GM12878 (cell line): ENCODE results near the gene PML. TPM values are rescaled to one million over a fixed set of nuclear protein-coding genes. Genes with fewer than 3 reads are reported as not detected.
"Not testable (repeated sequence)": the region's sequence is repeated elsewhere in the genome, so short reads cannot be mapped to it uniquely, and the experiment has no call there.

ENCODE experiments used
- ATAC-seq: fragments of 200-7000 bp; cut with Tn5 transposase; 3 replicates; pipeline ENCODE4 v1.9.1; 2020; ENCODE audit warnings: mild to moderate bottlenecking, moderate library complexity
- BruUV-seq: library from RNA; stranded (reverse); fragments of 400-500 nt; replicated peaks from 2 replicates; lab custom pipeline; 2021; lab: Mats Ljungman, UMichigan
- CTCF ChIA-PET: fragments of 300-600 bp; sonication (Branson Sonifier 250); formaldehyde crosslinking; extraction: SDS; loops from one replicate; lab custom pipeline; 2021; ENCODE audit warnings: inconsistent platforms; lab: Yijun Ruan, JAX
- POLR2A ChIA-PET: fragments of 350-600 bp; formaldehyde crosslinking; extraction: SDS; loops from one replicate; lab custom pipeline; 2021; ENCODE audit warnings: inconsistent platforms; lab: Charles Lee
- RAD21 ChIA-PET: fragments of 300-600 bp; sonication (Branson Sonifier 250); formaldehyde crosslinking; loops from one replicate; lab custom pipeline; 2023; ENCODE audit warnings: antibody characterized with exemption; ENCODE audit not compliant: unreplicated experiment; lab: Charles Lee
- SMC1A ChIA-PET: fragments of 300-600 bp; sonication (Branson Sonifier 250); formaldehyde crosslinking; loops from one replicate; lab custom pipeline; 2023; ENCODE audit not compliant: unreplicated experiment, uncharacterized antibody; lab: Charles Lee
- DNase-seq: peaks from one replicate; pipeline ENCODE4 v3.0.0-alpha.2; 2011; ENCODE audit warnings: low read depth, low spot score
- FAIRE-seq: peaks from 3 replicates; lab custom pipeline; 2011; peaks lifted over from hg19 to GRCh38; lab: Jason Lieb, UNC
- H2AFZ ChIP-seq: 2 replicates; pipeline ENCODE4 v1.6.0; 2011; ENCODE audit warnings: low read depth, low read length, control low read depth; ENCODE audit not compliant: control insufficient read depth
- H3K27ac ChIP-seq: 2 replicates; pipeline ENCODE4 v1.5.1; 2011; ENCODE audit warnings: control low read depth; ENCODE audit not compliant: control insufficient read depth, insufficient read depth
- H3K27me3 ChIP-seq, 2 experiments: replicated peaks in 1 of 2; 2 replicates each; pipeline versions ENCODE4 v1.6.0 to v1.6.1; 2011; ENCODE audit warnings: low read length in 1 of 2; ENCODE audit not compliant: control insufficient read depth in 2 of 2, insufficient read depth in 2 of 2
- H3K36me3 ChIP-seq, 2 experiments: 2 replicates each; pipeline ENCODE4 v1.5.1; 2011; ENCODE audit warnings: low read length in 1 of 2; ENCODE audit not compliant: control insufficient read depth in 2 of 2, insufficient read depth in 2 of 2
- H3K4me1 ChIP-seq: 2 replicates; pipeline ENCODE4 v1.6.1; 2011; ENCODE audit warnings: mild to moderate bottlenecking, low read length, moderate library complexity, mixed read lengths; ENCODE audit not compliant: control insufficient read depth, insufficient read depth
- H3K4me2 ChIP-seq: 2 replicates; pipeline ENCODE4 v1.6.0; 2011; ENCODE audit warnings: control low read depth; ENCODE audit not compliant: control insufficient read depth, insufficient read depth
- H3K4me3 ChIP-seq: fragments of 200-600 bp; sonication (generic); 2 replicates; pipeline ENCODE4 v1.5.1; 2016
- H3K79me2 ChIP-seq: 2 replicates; pipeline ENCODE4 v1.6.0; 2011; ENCODE audit warnings: low read length; ENCODE audit not compliant: control insufficient read depth, insufficient read depth
- H3K9ac ChIP-seq: 2 replicates; pipeline ENCODE4 v1.8.0; 2011; ENCODE audit warnings: low read length, control low read depth, mixed read lengths; ENCODE audit not compliant: control insufficient read depth, insufficient read depth
- H3K9me3 ChIP-seq: replicated peaks from 3 replicates; pipeline ENCODE4 v1.5.1; 2011; ENCODE audit warnings: mild to moderate bottlenecking, low read length; ENCODE audit not compliant: control insufficient read depth, insufficient read depth
- H4K20me1 ChIP-seq: 2 replicates; pipeline ENCODE4 v1.6.0; 2011; ENCODE audit not compliant: control insufficient read depth, insufficient read depth
- WGBS: methylation state at CpG from one replicate; pipeline ENCODE4 v1.1.6; 2016; ENCODE audit warnings: low lambda C conversion rate; ENCODE audit not compliant: insufficient replicate concordance, insufficient coverage; ENCODE audit errors: missing lambda C conversion rate; 5-methylcytosine and 5-hydroxymethylcytosine counted together
- in situ Hi-C: fragments of 300-500 bp; cut with MboI; formaldehyde crosslinking; loops from 9 replicates; pipeline ENCODE4 v1.14.3; 2018; ENCODE audit warnings: mixed read lengths
- intact Hi-C: fragments of 100-400 bp; cut with micrococcal nuclease; formaldehyde crosslinking; loops from one replicate; pipeline ENCODE4 v1.14.2; 2022; ENCODE audit not compliant: unreplicated experiment
- polyA plus RNA-seq, 11 experiments: library from polyadenylated mRNA; depleted of rRNA in 4 of 11; unstranded in 6 of 11; stranded (reverse) in 5 of 11; fragments of >200 nt; fragmentation: Nextera tagmentation in 4 of 11; fragmentation: Illumina TruSeq in 1 of 11; extraction: Ambion mirVana in 4 of 11; extraction: Trizol in 1 of 11; gene quantifications; 1 replicate in 1 of 11; 2 replicates in 10 of 11; pipeline versions ENCODE4 v1.2.1 to v1.2.3, GENCODE V29; 2011 to 2016; ENCODE audit warnings: inconsistent platforms in 2 of 11, missing spikeins in 2 of 11, low read depth in 1 of 11
- total RNA-seq, 4 experiments: library from RNA; depleted of rRNA in 3 of 4; stranded (reverse); fragments of >200 nt in 3 of 4; fragmentation: Illumina TruSeq in 1 of 4; extraction: Trizol in 1 of 4; gene quantifications; 2 replicates each; pipeline versions ENCODE4 v1.2.1 to v1.2.3, GENCODE V29; 2013 to 2021

The PML gene
- total and polyA plus RNA-seq, 10 of the 15 experiments (the other 5 are each of a cell fraction or from before 2014, with no cell fraction given): 8.5 to 95.5 (median 30.8) TPM

- RAD21 ChIA-PET, H3K4me1 ChIP-seq, H4K20me1 ChIP-seq, in situ Hi-C loops, BruUV-seq, H3K4me2 ChIP-seq, DNase-seq, FAIRE-seq, ATAC-seq, H3K9ac ChIP-seq, intact Hi-C loops, POLR2A ChIA-PET, H3K36me3 ChIP-seq, SMC1A ChIA-PET, H3K27me3 ChIP-seq, H3K27ac ChIP-seq, H3K4me3 ChIP-seq, H3K9me3 ChIP-seq, H3K79me2 ChIP-seq, H2AFZ ChIP-seq: not testable (repeated sequence)
- CTCF ChIA-PET: interaction anchor here (0.5 to 1.2 kb wide), 8 partner anchors 9 to 846 kb away, joined by 3 to 4 read pairs (median 3); no protein-coding TSS in a partner anchor
- 61% methylated on average over 5 of the region's 5 CpGs for WGBS
Measured at GRCh38 chr15:74056330-74056729, 61.8 kb downstream of the PML start.

GRCh38 chr15:74059050-74059833, 64.7 kb downstream of the PML start:
- FAIRE-seq: not testable (repeated sequence)

More at GRCh38 chr15:74059050-74059833, 64.7 kb downstream of the PML start:
- H3K27ac ChIP-seq, H2AFZ ChIP-seq, BruUV-seq, H3K27me3 ChIP-seq, H3K9me3 ChIP-seq, in situ Hi-C loops, intact Hi-C loops, H3K36me3 ChIP-seq, H3K79me2 ChIP-seq, CTCF ChIA-PET, POLR2A ChIA-PET, H4K20me1 ChIP-seq, DNase-seq, RAD21 ChIA-PET, H3K9ac ChIP-seq, H3K4me2 ChIP-seq, H3K4me1 ChIP-seq, H3K4me3 ChIP-seq, SMC1A ChIA-PET, ATAC-seq: not testable (repeated sequence)
- WGBS: 21% methylated on average over 6 of the region's 6 CpGs
